Measurements from ENCODE around the gene ATG10. TPM values are rescaled to one million over a fixed set of nuclear protein-coding genes. Genes with fewer than 3 reads are reported as not detected.

The ATG10 gene
- total and polyA plus RNA-seq, 2 of the 13 experiments (the other 11 are each of a cell fraction or from before 2014, with no cell fraction given) = 2.0 to 5.7 TPM

- TF ChIP-seq FOXJ3 (CRISPR knock-in tag; IDR thresholded peaks at IDR 0.05; ENCODE audit: borderline replicate concordance) (no peak), HNF1B (CRISPR knock-in tag; IDR thresholded peaks at IDR 0.05) (no peak), ELK4 (CRISPR knock-in tag; IDR thresholded peaks at IDR 0.05; ENCODE audit: borderline replicate concordance) (no peak), ZBED4 (CRISPR knock-in tag; IDR thresholded peaks at IDR 0.05; ENCODE audit: borderline replicate concordance) (peak; percentile 16; the same call in 1 of the 2 replicates), BRCA1 (CRISPR knock-in tag; IDR thresholded peaks at IDR 0.05) (no peak), DPF2 (CRISPR knock-in tag; IDR thresholded peaks at IDR 0.05; ENCODE audit: borderline replicate concordance, low read depth) (no peak), RARA (CRISPR knock-in tag; IDR thresholded peaks at IDR 0.05) (no peak), TEAD2 (CRISPR knock-in tag; IDR thresholded peaks at IDR 0.05) (no peak), NR1H2 (CRISPR knock-in tag; IDR thresholded peaks at IDR 0.05; ENCODE audit: borderline replicate concordance, low read depth) (no peak), ZBTB7B (CRISPR knock-in tag; IDR thresholded peaks at IDR 0.05) (no peak), HHEX (CRISPR knock-in tag; IDR thresholded peaks at IDR 0.05) (no peak), ATAD3A (CRISPR knock-in tag; IDR thresholded peaks at IDR 0.05) (no peak), NR2F6 (IDR thresholded peaks at IDR 0.05) (peak; percentile 2; the same call in 1 of the 2 replicates), NR2F6 (CRISPR knock-in tag; IDR thresholded peaks at IDR 0.05) (no peak), ZEB1 (IDR thresholded peaks at IDR 0.05; ENCODE audit: insufficient replicate concordance, low read depth) (no peak), ZNF724P (CRISPR knock-in tag; IDR thresholded peaks at IDR 0.05; ENCODE audit: borderline replicate concordance) (0 out of 2 replicates have a peak, but pooled peaks have one; percentile 17), NAIF1 (CRISPR knock-in tag; IDR thresholded peaks at IDR 0.05; ENCODE audit: borderline replicate concordance) (no peak), USF2 (IDR thresholded peaks at IDR 0.05; ENCODE audit: low read depth, low read length) (no peak), USF2 (CRISPR knock-in tag; IDR thresholded peaks at IDR 0.05; ENCODE audit: borderline replicate concordance) (0 out of 2 replicates have a peak, but pooled peaks have one; percentile 26), BATF2 (CRISPR knock-in tag; IDR thresholded peaks at IDR 0.05) (no peak), ONECUT2 (CRISPR knock-in tag; IDR thresholded peaks at IDR 0.05) (no peak), ZFP1 (CRISPR knock-in tag; IDR thresholded peaks at IDR 0.05) (no peak)
Measured at GRCh38 chr5:81972492-81972783, 615 bp downstream of the ATG10 start (continued).
